ENCODE measurements around the gene KRT72.

DNA sequence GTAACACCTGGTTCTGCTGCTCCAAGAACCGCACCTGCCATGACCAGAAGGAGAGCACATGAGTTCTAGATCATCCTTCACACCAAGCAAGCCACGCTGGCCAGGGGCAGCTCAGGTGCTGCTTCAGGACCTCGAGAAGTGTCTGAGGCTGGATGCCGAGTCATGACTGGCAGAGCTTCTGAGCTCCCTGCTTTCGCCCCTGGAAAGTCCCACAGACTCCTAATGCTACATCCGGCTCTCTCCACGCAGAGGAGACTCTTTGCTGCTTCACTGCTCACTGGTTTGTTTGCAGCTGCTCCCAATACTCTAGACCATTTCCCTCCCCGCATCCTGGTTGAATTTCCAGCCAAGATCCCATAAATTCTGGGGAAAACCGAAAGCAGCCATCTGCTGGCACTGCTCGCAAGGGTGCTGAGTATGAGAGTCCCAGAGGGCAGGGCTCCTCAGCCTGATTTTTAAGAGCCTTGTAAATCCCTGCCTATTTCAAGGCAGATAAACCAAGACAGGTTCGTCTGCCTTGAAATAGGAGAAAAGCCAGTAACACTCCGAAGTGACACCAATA lies 49.3 kb upstream of the KRT72 start:
- TF ChIP-seq CTCF (IDR thresholded peaks at IDR 0.05; ENCODE audit: poor library complexity, severe bottlenecking) (no peak), EP300 (conservative IDR thresholded peaks at IDR 0.05; ENCODE audit: poor library complexity, severe bottlenecking) (no peak), EZH2 (IDR thresholded peaks at IDR 0.05; ENCODE audit: borderline replicate concordance, insufficient read depth, low read length, poor library complexity, severe bottlenecking) (no peak)
